NB4 (cell line): ENCODE measurements around the gene DPAGT1.

Experiments
- DNase-seq: peaks from one replicate; pipeline ENCODE4 v3.0.0; 2010; ENCODE audit warnings: low read depth
- H3K4me3 ChIP-seq: one replicate; pipeline ENCODE4 v1.5.1; 2011; ENCODE audit warnings: mild to moderate bottlenecking, low read depth, low read length, moderate library complexity
- CTCF ChIP-seq: IDR thresholded peaks from one replicate; pipeline ENCODE4 v1.5.1; 2012; ENCODE audit warnings: low read depth, low read length
- MAX ChIP-seq: IDR thresholded peaks from 2 replicates; pipeline ENCODE4 v1.6.1; 2011; ENCODE audit warnings: low read depth, low read length
- MYC ChIP-seq: IDR thresholded peaks from 2 replicates; pipeline ENCODE4 v1.6.1; 2011; ENCODE audit warnings: low read depth, low read length
- POLR2A ChIP-seq: IDR thresholded peaks from 2 replicates; pipeline ENCODE4 v1.6.1; 2011; ENCODE audit warnings: mild to moderate bottlenecking; ENCODE audit not compliant: insufficient read length; ENCODE audit errors: extremely low read depth

The DPAGT1 gene

GRCh38 chr11:119101759-119102423, at the start of gene DPAGT1:
Gene DPAGT1 (minus strand): TSS chr11:119101853. CDS start chr11:119101655, 198 bp downstream.
- peak; percentile 98 for DNase-seq
- peak within 1 kb of the TSS; percentile 79 for H3K4me3 ChIP-seq

GRCh38 chr11:119149786-119150275, 48.2 kb upstream of the DPAGT1 start:
- H3K4me3 ChIP-seq = no peak overlapping the region
- TF ChIP-seq POLR2A (no peak), MYC (no peak), CTCF (no peak), MAX (no peak)
- DNase-seq = no peak

More at GRCh38 chr11:119101759-119102423, at the start of gene DPAGT1:
- no peak for TF ChIP-seq POLR2A
- TF ChIP-seq MAX = peak; percentile 99
- TF ChIP-seq MYC = peak; percentile 99
- TF ChIP-seq CTCF = no peak

- no peak within 1 kb of the TSS for H3K4me3 ChIP-seq
- DNase-seq = peak; percentile 72
- TF ChIP-seq POLR2A = no peak
- TF ChIP-seq MAX = no peak
Measured at GRCh38 chr11:119149018-119149785, 47.5 kb upstream of the DPAGT1 start, which contains the start of gene ABCG4. Gene ABCG4 (plus strand): TSS chr11:119149052. CDS start chr11:119149966, 914 bp downstream.

GRCh38 chr11:119148720-119149017, 47.0 kb upstream of the DPAGT1 start:
- no peak for TF ChIP-seq CTCF
- no peak for TF ChIP-seq POLR2A
- no peak for TF ChIP-seq MAX
- TF ChIP-seq MYC = no peak
- no peak for DNase-seq
- H3K4me3 ChIP-seq = no peak overlapping the region

- DNase-seq = peak; percentile 36
- no peak overlapping the region for H3K4me3 ChIP-seq
- no peak for TF ChIP-seq MAX
- no peak for TF ChIP-seq CTCF
- TF ChIP-seq POLR2A = no peak
- no peak for TF ChIP-seq MYC
Measured at GRCh38 chr11:119147604-119148333, 46.1 kb upstream of the DPAGT1 start.
